Fibroblast of pulmonary artery (primary cell): Measurements from ENCODE around the gene LPP.

ENCODE experiments used
- DNase-seq: peaks from one replicate; pipeline ENCODE4 v3.0.0-alpha.2; 2010; ENCODE audit warnings: low read depth
- H3K4me3 ChIP-seq: replicated peaks from 2 replicates; pipeline ENCODE4 v1.5.1; 2011; ENCODE audit warnings: low read depth, mild to moderate bottlenecking, control low read depth, low read length, moderate library complexity
- TF ChIP-seq, protein P1 (sequence below): IDR thresholded peaks from 2 replicates; pipeline ENCODE4 v1.5.1; 2011; ENCODE audit warnings: mild to moderate bottlenecking, control low read depth, low read length, inconsistent platforms; ENCODE audit errors: missing control alignments

The LPP gene

DNA sequence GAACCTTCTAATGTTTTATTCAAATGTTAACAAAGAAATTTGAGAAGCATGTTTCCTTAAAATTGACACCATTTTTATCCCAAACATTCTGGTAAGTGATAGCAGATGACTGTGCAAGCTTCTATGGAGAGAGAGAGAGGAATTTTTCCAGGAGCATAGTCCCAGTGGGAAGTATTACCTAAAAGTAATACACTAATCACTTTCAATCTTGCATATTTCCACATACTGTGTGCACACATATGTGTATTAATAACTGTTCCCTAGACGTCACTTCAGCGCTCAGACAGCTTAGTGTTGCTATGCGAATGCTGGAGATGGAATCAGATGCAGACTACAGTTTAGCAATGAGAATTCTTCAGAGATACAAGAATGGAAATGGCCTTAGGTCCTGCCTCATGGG, 593.5 kb downstream of the LPP start:
- H3K4me3 ChIP-seq, result no peak overlapping the region
- TF ChIP-seq, protein P1, sequence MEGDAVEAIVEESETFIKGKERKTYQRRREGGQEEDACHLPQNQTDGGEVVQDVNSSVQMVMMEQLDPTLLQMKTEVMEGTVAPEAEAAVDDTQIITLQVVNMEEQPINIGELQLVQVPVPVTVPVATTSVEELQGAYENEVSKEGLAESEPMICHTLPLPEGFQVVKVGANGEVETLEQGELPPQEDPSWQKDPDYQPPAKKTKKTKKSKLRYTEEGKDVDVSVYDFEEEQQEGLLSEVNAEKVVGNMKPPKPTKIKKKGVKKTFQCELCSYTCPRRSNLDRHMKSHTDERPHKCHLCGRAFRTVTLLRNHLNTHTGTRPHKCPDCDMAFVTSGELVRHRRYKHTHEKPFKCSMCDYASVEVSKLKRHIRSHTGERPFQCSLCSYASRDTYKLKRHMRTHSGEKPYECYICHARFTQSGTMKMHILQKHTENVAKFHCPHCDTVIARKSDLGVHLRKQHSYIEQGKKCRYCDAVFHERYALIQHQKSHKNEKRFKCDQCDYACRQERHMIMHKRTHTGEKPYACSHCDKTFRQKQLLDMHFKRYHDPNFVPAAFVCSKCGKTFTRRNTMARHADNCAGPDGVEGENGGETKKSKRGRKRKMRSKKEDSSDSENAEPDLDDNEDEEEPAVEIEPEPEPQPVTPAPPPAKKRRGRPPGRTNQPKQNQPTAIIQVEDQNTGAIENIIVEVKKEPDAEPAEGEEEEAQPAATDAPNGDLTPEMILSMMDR, result no peak
- no peak for DNase-seq

DNA sequence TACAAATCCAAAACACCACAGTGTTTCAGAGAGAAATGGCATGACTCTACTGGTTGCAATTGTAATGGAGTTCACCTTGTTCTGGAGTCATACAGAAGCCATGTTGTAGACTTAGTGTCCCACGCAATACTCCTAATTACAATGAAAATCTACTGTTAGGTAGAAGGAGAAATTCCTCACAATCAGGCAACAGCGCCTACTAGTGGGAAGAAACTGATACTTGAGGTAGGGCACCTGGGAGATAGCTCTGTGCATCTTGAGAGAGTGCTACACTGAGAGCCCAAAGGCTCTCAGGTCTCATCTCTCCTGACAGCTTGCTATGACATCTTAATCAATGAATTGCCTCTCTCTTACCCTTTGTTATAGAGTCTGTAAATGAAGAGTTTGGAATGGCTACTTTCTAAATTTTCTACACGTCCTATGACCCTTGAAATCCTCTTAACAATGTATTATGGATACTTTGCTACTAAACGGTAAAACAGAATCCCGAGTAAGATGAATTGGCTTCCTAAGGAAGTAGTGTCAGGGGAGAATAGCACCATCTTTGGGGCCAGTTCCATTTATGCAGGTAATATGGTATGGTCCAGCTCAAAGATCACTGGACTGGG, 595.2 kb downstream of the LPP start:
- no peak for DNase-seq
- TF ChIP-seq, protein P1, result peak; percentile 46
- H3K4me3 ChIP-seq, result no peak overlapping the region

DNA sequence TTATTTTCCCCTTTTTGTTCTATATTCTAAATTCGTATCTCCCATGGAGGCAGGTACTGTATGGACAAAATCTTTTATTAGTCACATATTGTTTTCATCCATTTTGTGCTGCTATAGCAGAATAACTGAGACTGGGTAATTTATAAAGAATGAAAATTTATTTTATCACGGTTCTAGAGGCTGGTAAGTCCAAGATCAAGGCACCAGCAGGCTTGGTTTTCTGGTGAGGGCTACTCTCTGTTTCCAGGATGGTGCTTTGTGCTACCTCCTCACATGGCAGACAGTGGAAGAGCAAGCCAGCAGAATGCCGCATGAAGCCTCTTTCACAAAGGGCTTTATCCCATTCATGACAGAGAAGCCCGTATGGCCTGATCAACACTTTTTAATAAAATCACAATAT, 595.9 kb downstream of the LPP start:
- no peak overlapping the region for H3K4me3 ChIP-seq
- no peak for DNase-seq
- TF ChIP-seq, protein P1, result no peak

DNA sequence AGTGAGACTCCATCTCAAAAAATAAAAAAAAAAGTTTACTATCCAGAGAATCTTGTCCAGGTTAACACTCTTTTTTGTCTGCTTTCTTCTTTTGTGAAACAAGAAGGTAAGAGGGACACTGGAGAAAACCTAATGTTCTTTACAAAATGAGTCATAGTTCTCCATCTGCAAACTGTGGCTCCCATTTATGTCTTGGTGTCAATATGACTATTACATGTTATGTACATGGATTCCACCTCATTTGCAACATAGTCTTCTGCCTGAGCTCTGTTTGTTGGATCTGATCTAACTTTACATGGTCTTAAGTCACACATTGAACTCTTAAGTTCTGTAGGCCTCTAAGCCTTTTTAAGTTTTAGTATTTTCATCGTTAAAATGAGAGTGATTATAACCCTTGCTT, 596.7 kb downstream of the LPP start:
- TF ChIP-seq, protein P1, result no peak
- DNase-seq, result no peak
- no peak overlapping the region for H3K4me3 ChIP-seq

DNA sequence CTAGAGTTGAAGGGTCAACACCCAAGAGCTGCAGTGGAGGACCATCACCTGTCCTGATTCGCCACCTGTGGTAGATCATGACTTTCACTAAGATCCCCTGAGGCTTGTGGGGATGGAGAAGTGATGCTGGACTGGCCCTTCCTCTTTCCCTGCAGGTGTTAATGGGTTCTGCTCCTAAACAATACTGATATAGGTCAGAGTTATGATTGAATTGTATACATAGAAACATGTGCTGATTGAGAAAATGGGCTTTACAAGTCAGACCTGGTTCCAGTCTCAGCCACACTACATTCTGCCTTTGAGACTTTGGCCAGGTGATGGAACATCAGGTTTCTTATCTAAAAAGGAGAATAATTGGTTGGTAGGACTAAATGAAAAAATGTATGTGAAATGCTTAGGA, 598.9 kb downstream of the LPP start:
- H3K4me3 ChIP-seq, result no peak overlapping the region
- TF ChIP-seq, protein P1, result no peak
- DNase-seq, result no peak

DNA sequence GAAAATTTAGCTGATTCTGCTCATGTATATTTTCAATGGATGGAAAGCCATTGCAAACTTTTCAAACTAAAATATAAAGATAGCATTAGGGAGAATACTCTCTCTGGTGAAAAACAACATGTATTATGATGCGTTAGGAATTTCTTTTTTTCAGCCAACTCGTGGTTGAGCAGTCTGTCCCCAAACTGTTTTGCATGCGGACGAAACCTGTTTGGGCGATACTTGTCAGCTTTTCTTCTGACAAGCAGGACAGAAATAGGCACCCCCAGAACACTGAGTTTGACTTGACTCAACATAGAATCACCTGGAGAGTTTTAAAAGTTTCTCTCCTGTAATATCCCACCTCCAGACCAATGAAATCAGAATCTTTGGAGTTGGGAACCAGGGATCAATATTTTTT, 600.3 kb downstream of the LPP start:
- DNase-seq, result no peak
- TF ChIP-seq, protein P1, result no peak
- H3K4me3 ChIP-seq, result no peak overlapping the region

DNA sequence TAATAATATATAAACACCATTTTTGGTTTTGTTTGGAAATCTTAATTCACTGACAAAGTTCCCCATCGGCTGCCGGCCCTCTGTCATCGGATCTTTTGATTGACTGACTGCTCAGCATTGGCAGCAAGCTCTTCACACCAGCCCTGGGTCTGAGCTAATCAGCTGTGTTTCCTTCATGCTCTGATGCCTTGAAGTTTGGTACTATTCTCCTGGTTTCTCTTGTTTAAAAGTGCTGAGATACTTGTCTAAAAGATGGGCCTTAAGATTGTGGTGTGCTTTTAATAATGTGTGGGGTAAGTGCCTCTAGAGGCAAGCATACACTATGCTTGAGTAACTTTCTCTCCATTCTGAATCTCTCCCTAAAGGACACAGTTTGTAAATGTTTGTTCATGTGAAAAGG, 602.3 kb downstream of the LPP start:
- TF ChIP-seq, protein P1, result no peak
- no peak for DNase-seq
- H3K4me3 ChIP-seq, result no peak overlapping the region
